Caco-2 (cell line): ENCODE results near the gene SLC46A1. TPM values are rescaled to one million over a fixed set of nuclear protein-coding genes. Genes with fewer than 3 reads are reported as not detected.

Source experiments
- BruUV-seq: library from RNA; stranded (reverse); fragments of 400-500 nt; replicated peaks from 2 replicates; lab custom pipeline; 2021; lab: Mats Ljungman, UMichigan
- CTCF ChIA-PET: fragments of 300-600 bp; sonication (Branson Sonifier 250); formaldehyde crosslinking; loops from one replicate; lab custom pipeline; 2022; ENCODE audit warnings: antibody characterized with exemption; lab: Charles Lee
- POLR2A ChIA-PET: fragments of 300-600 bp; sonication (Branson Sonifier 250); formaldehyde crosslinking; loops from one replicate; lab custom pipeline; 2022; ENCODE audit warnings: antibody characterized with exemption; lab: Charles Lee
- DNase-seq, 2 experiments: peaks; one replicate each; pipeline versions ENCODE4 v3.0.0 to v3.0.0-alpha.2; 2020 to 2022
- H3K27me3 ChIP-seq: replicated peaks from 2 replicates; pipeline ENCODE4 v1.6.0; 2011; ENCODE audit warnings: low read length; ENCODE audit not compliant: control insufficient read depth, insufficient read depth
- H3K36me3 ChIP-seq: 2 replicates; pipeline ENCODE4 v1.5.1; 2011; ENCODE audit warnings: low read length; ENCODE audit not compliant: control insufficient read depth, insufficient read depth
- H3K4me1 ChIP-seq: fragments of 250-450 bp; sonication (Bioruptor Pico); 2 replicates; pipeline ENCODE4 v1.5.1; 2020; ENCODE audit warnings: mild to moderate bottlenecking
- H3K4me3 ChIP-seq: 2 replicates; pipeline ENCODE4 v1.5.1; 2011; ENCODE audit warnings: low read depth, mild to moderate bottlenecking, control low read depth, low read length
- H3K9me3 ChIP-seq: fragments of 250-450 bp; sonication (Bioruptor Pico); 2 replicates; pipeline ENCODE4 v1.5.1; 2020; ENCODE audit warnings: mild to moderate bottlenecking, moderate library complexity
- H3K27ac Mint-ChIP-seq: one replicate; pipeline ENCODE4 v1.8.0; 2022; ENCODE audit warnings: mixed read lengths; ENCODE audit not compliant: unreplicated experiment
- H3K27me3 Mint-ChIP-seq: one replicate; pipeline ENCODE4 v1.8.0; 2022; ENCODE audit warnings: mixed read lengths; ENCODE audit not compliant: insufficient read depth, unreplicated experiment
- H3K36me3 Mint-ChIP-seq: one replicate; pipeline ENCODE4 v1.8.0; 2022; ENCODE audit warnings: mild to moderate bottlenecking, mixed read lengths; ENCODE audit not compliant: insufficient read depth, unreplicated experiment
- H3K4me1 Mint-ChIP-seq: one replicate; pipeline ENCODE4 v1.8.0; 2022; ENCODE audit warnings: low read depth, mixed read lengths; ENCODE audit not compliant: unreplicated experiment
- H3K4me3 Mint-ChIP-seq: one replicate; pipeline ENCODE4 v1.8.0; 2022; ENCODE audit warnings: mild to moderate bottlenecking, moderate library complexity, mixed read lengths; ENCODE audit not compliant: unreplicated experiment
- H3K9me3 Mint-ChIP-seq: one replicate; pipeline ENCODE4 v1.8.0; 2022; ENCODE audit warnings: mixed read lengths; ENCODE audit not compliant: unreplicated experiment
- intact Hi-C: fragments of 100-400 bp; cut with micrococcal nuclease; formaldehyde crosslinking; loops from one replicate; pipeline ENCODE4 v1.10.0; 2022; ENCODE audit not compliant: unreplicated experiment
- total RNA-seq: library from RNA; stranded (reverse); gene quantifications from 2 replicates; pipeline ENCODE4 v1.2.3, GENCODE V29; 2022
- TF ChIP-seq, protein P1 (sequence below), 2 experiments: fragments of 200-600 bp in 1 of 2; IDR thresholded peaks; 1 replicate in 1 of 2; 2 replicates in 1 of 2; pipeline versions ENCODE4 v1.5.1 to v1.8.0; 2011 to 2022; ENCODE audit warnings: antibody characterized with exemption in 1 of 2, control low read depth in 1 of 2, inconsistent platforms in 1 of 2, low read depth in 1 of 2, low read length in 1 of 2, mild to moderate bottlenecking in 1 of 2, moderate library complexity in 1 of 2; ENCODE audit not compliant: insufficient read depth in 1 of 2, severe bottlenecking in 1 of 2, unreplicated experiment in 1 of 2

SLC46A1 gene
- total RNA-seq, 1 experiment from 2014 or later, result 114 TPM

DNA sequence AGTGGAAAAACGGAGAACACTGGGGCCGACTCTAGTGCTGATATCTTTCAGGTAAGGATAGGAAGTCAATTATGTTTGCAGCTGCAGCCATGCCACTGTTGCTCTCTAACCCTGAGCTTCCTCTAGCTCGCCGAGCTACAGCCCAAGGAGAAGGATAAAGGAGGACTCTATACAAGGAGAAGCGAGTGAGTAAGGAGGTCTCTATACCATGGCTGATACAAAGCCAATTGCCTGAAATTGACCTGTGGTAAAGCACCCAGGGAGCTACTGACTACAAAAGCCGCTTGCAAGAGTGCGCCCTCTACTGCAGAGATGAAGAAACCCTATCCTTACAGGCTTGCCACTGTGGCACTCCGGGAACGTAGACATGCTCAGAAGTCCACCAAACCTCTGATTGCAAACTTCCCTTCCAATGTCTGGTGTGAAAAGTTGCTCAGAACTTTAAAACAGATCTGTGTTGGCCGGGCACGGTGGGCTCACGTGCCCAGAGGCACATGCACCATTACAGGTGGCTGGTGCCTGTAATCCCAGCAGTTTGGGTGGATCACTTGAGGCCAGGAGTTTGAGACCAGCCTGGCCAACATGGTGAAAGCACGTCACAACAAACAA is 10.8 kb upstream of the SLC46A1 start:
- H3K4me1 ChIP-seq, result peaks cover 17% of the 10 kb centered on the region
- ChIA-PET POLR2A (interaction anchor here (1.5 kb wide), 1 partner anchor 59 kb away, joined by 5 read pairs; the partner anchor contains the start of gene POLDIP2), CTCF (interaction anchor here (0.5 to 2.4 kb wide), 34 partner anchors 9 to 546 kb away, joined by 3 to 40 read pairs (median 5); partner anchors contain the start of genes IFT20, PIGS, POLDIP2 and SARM1)
- TF ChIP-seq, protein P1, sequence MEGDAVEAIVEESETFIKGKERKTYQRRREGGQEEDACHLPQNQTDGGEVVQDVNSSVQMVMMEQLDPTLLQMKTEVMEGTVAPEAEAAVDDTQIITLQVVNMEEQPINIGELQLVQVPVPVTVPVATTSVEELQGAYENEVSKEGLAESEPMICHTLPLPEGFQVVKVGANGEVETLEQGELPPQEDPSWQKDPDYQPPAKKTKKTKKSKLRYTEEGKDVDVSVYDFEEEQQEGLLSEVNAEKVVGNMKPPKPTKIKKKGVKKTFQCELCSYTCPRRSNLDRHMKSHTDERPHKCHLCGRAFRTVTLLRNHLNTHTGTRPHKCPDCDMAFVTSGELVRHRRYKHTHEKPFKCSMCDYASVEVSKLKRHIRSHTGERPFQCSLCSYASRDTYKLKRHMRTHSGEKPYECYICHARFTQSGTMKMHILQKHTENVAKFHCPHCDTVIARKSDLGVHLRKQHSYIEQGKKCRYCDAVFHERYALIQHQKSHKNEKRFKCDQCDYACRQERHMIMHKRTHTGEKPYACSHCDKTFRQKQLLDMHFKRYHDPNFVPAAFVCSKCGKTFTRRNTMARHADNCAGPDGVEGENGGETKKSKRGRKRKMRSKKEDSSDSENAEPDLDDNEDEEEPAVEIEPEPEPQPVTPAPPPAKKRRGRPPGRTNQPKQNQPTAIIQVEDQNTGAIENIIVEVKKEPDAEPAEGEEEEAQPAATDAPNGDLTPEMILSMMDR (IDR thresholded peaks at IDR 0.05; ENCODE audit: insufficient read depth in 1 of 2, low read depth in 1 of 2, low read length in 1 of 2, severe bottlenecking in 1 of 2, unreplicated experiment in 1 of 2), result peak; percentile 92 to 99
- H3K36me3 ChIP-seq, result no peaks in the 10 kb centered on the region
- DNase-seq, result peak; percentile 87 to 89
- no peaks in the 10 kb centered on the region for H3K36me3 Mint-ChIP-seq
- H3K4me1 Mint-ChIP-seq, result peaks cover 17% of the 10 kb centered on the region
- H3K9me3 ChIP-seq, result no peaks in the 10 kb centered on the region
- H3K4me3 ChIP-seq, result no peak overlapping the region
- no peaks in the 10 kb centered on the region for H3K27me3 Mint-ChIP-seq
- H3K27me3 ChIP-seq, result no peaks in the 10 kb centered on the region
- H3K9me3 Mint-ChIP-seq, result no peaks in the 10 kb centered on the region
- no TSS peak for BruUV-seq
- H3K27ac Mint-ChIP-seq, result peak overlapping the region; percentile 48
- intact Hi-C loops, result loop anchor here (1.0 to 2.0 kb wide), 4 partner anchors 10 to 58 kb away; no protein-coding TSS in a partner anchor
- H3K4me3 Mint-ChIP-seq, result no peak overlapping the region

DNA sequence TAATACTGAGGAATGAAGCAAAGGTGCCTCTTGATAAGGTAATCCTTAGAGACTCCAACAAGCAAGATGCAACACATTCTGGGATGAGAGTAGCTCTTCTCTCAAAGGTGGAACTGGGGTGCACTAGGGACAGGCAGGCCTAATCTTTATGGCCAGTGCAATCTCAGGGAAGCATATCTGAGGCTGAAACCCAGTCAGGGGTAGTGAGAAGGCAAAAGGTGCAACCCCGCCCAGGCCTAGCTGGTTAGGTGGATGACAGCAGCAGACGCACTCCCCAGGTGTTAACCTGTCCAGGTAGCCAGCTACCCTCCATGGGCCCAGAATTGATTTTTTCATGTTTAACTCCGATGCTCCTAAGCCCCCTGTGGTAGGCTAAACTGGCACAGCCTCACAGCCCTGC is 9.9 kb upstream of the SLC46A1 start:
- Mint-ChIP-seq H3K36me3 (no peaks in the 10 kb centered on the region), H3K27ac (no peak overlapping the region), H3K4me1 (peaks cover 17% of the 10 kb centered on the region), H3K4me3 (no peak overlapping the region), H3K27me3 (no peaks in the 10 kb centered on the region), H3K9me3 (no peaks in the 10 kb centered on the region)
- DNase-seq, result peak in 1 of 2 experiments; percentile 66
- ChIA-PET CTCF (interaction anchor here (0.5 to 2.4 kb wide), 12 partner anchors 8 to 374 kb away, joined by 3 to 40 read pairs (median 6); partner anchors contain the start of genes IFT20, POLDIP2, SARM1 and TNFAIP1), POLR2A (interaction anchor here (1.5 kb wide), 1 partner anchor 59 kb away, joined by 5 read pairs; the partner anchor contains the start of gene POLDIP2)
- Histone ChIP-seq H3K9me3 (no peaks in the 10 kb centered on the region), H3K4me1 (peaks cover 17% of the 10 kb centered on the region), H3K4me3 (no peak overlapping the region), H3K27me3 (no peaks in the 10 kb centered on the region), H3K36me3 (no peaks in the 10 kb centered on the region)
- intact Hi-C loops, result loop anchor here (1.0 to 2.0 kb wide), 2 partner anchors 9 to 21 kb away; no protein-coding TSS in a partner anchor
- TF ChIP-seq, protein P1 (IDR thresholded peaks at IDR 0.05; ENCODE audit: insufficient read depth in 1 of 2, low read depth in 1 of 2, low read length in 1 of 2, severe bottlenecking in 1 of 2, unreplicated experiment in 1 of 2), result no peak
- no TSS peak for BruUV-seq

DNA sequence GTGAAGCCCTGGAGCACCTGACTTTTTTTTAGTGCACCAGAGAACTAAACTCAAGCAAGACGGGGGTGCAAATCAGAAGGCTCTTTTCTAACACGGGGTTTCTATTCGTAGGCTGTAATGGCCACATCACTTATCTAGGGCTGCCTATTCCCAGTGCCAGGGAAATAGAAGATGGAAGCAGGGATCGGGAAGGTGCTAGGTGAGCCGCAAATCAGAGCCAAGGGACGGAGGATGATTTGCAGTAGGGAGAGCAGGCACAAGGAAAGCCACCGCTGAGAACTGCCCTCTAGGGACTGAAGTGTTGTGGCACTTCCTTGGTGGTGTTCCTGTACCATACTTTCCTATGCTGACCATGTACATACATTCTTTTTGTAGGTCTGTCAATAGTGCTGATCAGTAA is 7.8 kb upstream of the SLC46A1 start:
- POLR2A ChIA-PET, result no interaction called here
- BruUV-seq, result no TSS peak
- peaks cover 27% of the 10 kb centered on the region for H3K4me1 ChIP-seq
- no peak overlapping the region for H3K27ac Mint-ChIP-seq
- no peaks in the 10 kb centered on the region for H3K36me3 ChIP-seq
- no peak overlapping the region for H3K4me3 ChIP-seq
- DNase-seq, result peak in 1 of 2 experiments; percentile 39
- intact Hi-C loops, result no loop called here
- no peak overlapping the region for H3K4me3 Mint-ChIP-seq
- H3K9me3 ChIP-seq, result no peaks in the 10 kb centered on the region
- CTCF ChIA-PET, result interaction anchor here (1.7 kb wide), 1 partner anchor 44 kb away, joined by 5 read pairs; the partner anchor contains the start of gene VTN
- H3K4me1 Mint-ChIP-seq, result peaks cover 17% of the 10 kb centered on the region
- no peaks in the 10 kb centered on the region for H3K36me3 Mint-ChIP-seq
- no peaks in the 10 kb centered on the region for H3K27me3 ChIP-seq
- no peaks in the 10 kb centered on the region for H3K27me3 Mint-ChIP-seq
- no peaks in the 10 kb centered on the region for H3K9me3 Mint-ChIP-seq
- TF ChIP-seq, protein P1 (IDR thresholded peaks at IDR 0.05; ENCODE audit: insufficient read depth in 1 of 2, low read depth in 1 of 2, low read length in 1 of 2, severe bottlenecking in 1 of 2, unreplicated experiment in 1 of 2), result peak in 1 of 2 experiments; percentile 27
